ENCODE results near the gene CCDC92.

DNA sequence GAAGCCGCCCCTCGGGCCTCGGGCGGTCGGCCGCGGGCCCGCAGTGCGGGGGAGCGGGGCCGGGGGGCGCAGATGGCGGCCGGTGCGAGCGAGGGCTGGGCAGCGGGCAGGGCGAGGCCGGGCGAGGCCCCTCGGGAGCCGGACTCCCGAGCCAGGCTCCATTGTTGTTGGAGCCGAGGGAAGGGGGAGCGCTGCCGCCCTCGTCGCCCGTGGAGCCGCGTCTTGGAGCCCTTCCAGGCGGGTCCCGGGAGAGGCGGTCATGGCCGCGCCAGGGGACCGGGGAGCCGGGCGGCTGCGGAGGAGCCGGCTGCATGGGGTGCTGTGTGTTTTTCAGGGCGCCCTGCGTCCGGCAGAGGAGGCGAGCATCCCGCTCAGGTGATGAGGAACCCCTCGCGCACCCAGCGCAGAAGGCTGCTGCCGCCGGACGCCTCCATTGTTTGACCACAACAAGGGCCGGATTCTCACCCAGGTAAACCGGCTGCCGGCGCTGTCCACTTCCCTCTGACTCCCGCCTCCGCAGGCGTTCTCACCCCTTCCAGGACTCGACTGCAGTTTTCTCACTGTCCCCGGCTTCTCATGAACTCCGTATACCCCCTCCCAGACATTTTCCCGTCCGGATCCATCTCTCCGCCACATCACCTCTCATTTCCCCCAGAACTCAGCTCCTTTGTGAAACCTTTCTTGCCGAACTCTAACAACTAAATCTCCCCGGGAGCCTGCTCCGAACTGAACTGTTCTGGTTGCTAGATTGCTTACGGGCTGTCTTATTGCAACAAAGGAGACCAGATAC, 1.1 kb upstream of the CCDC92 start:
- no peak for TF ChIP-seq POLR2A (IDR thresholded peaks at IDR 0.05)
- TF ChIP-seq, protein P1, sequence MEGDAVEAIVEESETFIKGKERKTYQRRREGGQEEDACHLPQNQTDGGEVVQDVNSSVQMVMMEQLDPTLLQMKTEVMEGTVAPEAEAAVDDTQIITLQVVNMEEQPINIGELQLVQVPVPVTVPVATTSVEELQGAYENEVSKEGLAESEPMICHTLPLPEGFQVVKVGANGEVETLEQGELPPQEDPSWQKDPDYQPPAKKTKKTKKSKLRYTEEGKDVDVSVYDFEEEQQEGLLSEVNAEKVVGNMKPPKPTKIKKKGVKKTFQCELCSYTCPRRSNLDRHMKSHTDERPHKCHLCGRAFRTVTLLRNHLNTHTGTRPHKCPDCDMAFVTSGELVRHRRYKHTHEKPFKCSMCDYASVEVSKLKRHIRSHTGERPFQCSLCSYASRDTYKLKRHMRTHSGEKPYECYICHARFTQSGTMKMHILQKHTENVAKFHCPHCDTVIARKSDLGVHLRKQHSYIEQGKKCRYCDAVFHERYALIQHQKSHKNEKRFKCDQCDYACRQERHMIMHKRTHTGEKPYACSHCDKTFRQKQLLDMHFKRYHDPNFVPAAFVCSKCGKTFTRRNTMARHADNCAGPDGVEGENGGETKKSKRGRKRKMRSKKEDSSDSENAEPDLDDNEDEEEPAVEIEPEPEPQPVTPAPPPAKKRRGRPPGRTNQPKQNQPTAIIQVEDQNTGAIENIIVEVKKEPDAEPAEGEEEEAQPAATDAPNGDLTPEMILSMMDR (IDR thresholded peaks at IDR 0.05), result no peak
- TF ChIP-seq EP300 (IDR thresholded peaks at IDR 0.05), result no peak
